A549 (cell line): ENCODE results near the gene TM4SF4. TPM values are rescaled to one million over a fixed set of nuclear protein-coding genes. Genes with fewer than 3 reads are reported as not detected.
A peak's percentile ranks its signal among the peaks of the same experiment; 100 is the strongest.

Source experiments
- ATAC-seq, 2 experiments: fragments of 200-7000 bp in 1 of 2; fragments of >200 bp in 1 of 2; cut with Nextera tagmentation in 1 of 2; cut with Tn5 transposase in 1 of 2; 3 replicates each; pipeline versions ENCODE4 v1.8.0 to v1.9.1; 2018 to 2020; ENCODE audit warnings: mild to moderate bottlenecking in 1 of 2, moderate library complexity in 1 of 2
- CTCF ChIA-PET: fragments of 300-600 bp; sonication (Branson Sonifier 250); formaldehyde crosslinking; extraction: SDS; loops from one replicate; lab custom pipeline; 2021; ENCODE audit warnings: antibody characterized with exemption, inconsistent platforms; lab: Yijun Ruan, JAX
- POLR2A ChIA-PET: fragments of 350-600 bp; formaldehyde crosslinking; extraction: SDS; loops from one replicate; lab custom pipeline; 2021; ENCODE audit warnings: antibody characterized with exemption, inconsistent platforms; lab: Yijun Ruan, JAX
- DNase-seq, 2 experiments: peaks; one replicate each; pipeline versions ENCODE4 v3.0.0 to v3.0.0-alpha.2; 2011 to 2016; ENCODE audit warnings: low read depth in 1 of 2, low spot score in 1 of 2
- FAIRE-seq: peaks from 2 replicates; lab custom pipeline; 2011; peaks lifted over from hg19 to GRCh38; lab: Jason Lieb, UNC
- H3K27ac ChIP-seq, 2 experiments: fragments of >200 bp; sonication (Bioruptor Twin); formaldehyde crosslinking; 3 replicates each; pipeline ENCODE4 v1.5.1; 2016 to 2017
- H3K4me1 ChIP-seq: fragments of >200 bp; sonication (Bioruptor Twin); formaldehyde crosslinking; 3 replicates; pipeline ENCODE4 v1.6.1; 2016
- H3K4me2 ChIP-seq: fragments of >200 bp; sonication (Bioruptor Twin); formaldehyde crosslinking; 3 replicates; pipeline ENCODE4 v1.6.1; 2016
- H3K4me3 ChIP-seq: fragments of >200 bp; sonication (Bioruptor Twin); formaldehyde crosslinking; 3 replicates; pipeline ENCODE4 v1.5.1; 2016
- H3K9me3 ChIP-seq: fragments of >200 bp; sonication (Bioruptor Twin); formaldehyde crosslinking; 3 replicates; pipeline ENCODE4 v1.6.1; 2016
- CHD2 ChIP-seq: fragments of 150-350 bp; IDR thresholded peaks from 2 replicates; pipeline ENCODE4 v1.6.1; 2014; ENCODE audit warnings: low read length; ENCODE audit not compliant: partially characterized antibody
- CHD4 ChIP-seq: fragments of 200-600 bp; sonication (generic); IDR thresholded peaks from 2 replicates; pipeline ENCODE4 v1.6.1; 2016; ENCODE audit warnings: antibody characterized with exemption, mild to moderate bottlenecking, borderline replicate concordance
- EHMT2 ChIP-seq: fragments of 200-600 bp; sonication (generic); IDR thresholded peaks from 2 replicates; pipeline ENCODE4 v1.6.1; 2016; ENCODE audit warnings: antibody characterized with exemption, low read depth, mild to moderate bottlenecking, moderate library complexity
- EP300 ChIP-seq, 2 experiments: fragments of >200 bp; sonication (Bioruptor Twin); formaldehyde crosslinking; IDR thresholded peaks; 2 replicates in 1 of 2; 3 replicates in 1 of 2; pipeline ENCODE4 v1.6.1; 2016 to 2017
- HDAC2 ChIP-seq: fragments of 200-600 bp; sonication (generic); IDR thresholded peaks from 2 replicates; pipeline ENCODE4 v1.6.1; 2016
- HEYL ChIP-seq: fragments of 250-450 bp; sonication (Bioruptor Pico); IDR thresholded peaks from 2 replicates; pipeline ENCODE4 v1.8.0; 2021; ENCODE audit warnings: mild to moderate bottlenecking, moderate library complexity
- HOXA7 ChIP-seq: fragments of 250-450 bp; sonication (Bioruptor Pico); IDR thresholded peaks from 2 replicates; pipeline ENCODE4 v1.5.0; 2020; ENCODE audit warnings: mild to moderate bottlenecking, moderate library complexity
- JUNB ChIP-seq: fragments of >200 bp; sonication (Bioruptor Twin); formaldehyde crosslinking; IDR thresholded peaks from 2 replicates; pipeline ENCODE4 v1.6.1; 2016
- KDM5A ChIP-seq: fragments of 200-600 bp; sonication (generic); IDR thresholded peaks from 2 replicates; pipeline ENCODE4 v1.6.1; 2016; ENCODE audit warnings: antibody characterized with exemption, mild to moderate bottlenecking
- MAFK ChIP-seq: fragments of 450-650 bp; IDR thresholded peaks from 2 replicates; pipeline ENCODE4 v1.6.1; 2014; ENCODE audit not compliant: partially characterized antibody
- MAZ ChIP-seq: fragments of 150-350 bp; IDR thresholded peaks from 2 replicates; pipeline ENCODE4 v1.6.1; 2014; ENCODE audit warnings: antibody characterized with exemption, low read depth, low read length, borderline replicate concordance
- MYC ChIP-seq: IDR thresholded peaks from 2 replicates; pipeline ENCODE4 v1.6.1; 2012; ENCODE audit warnings: mild to moderate bottlenecking, inconsistent platforms, low read length, improper control_type of control experiment, borderline replicate concordance
- NPAS2 ChIP-seq: fragments of 250-450 bp; sonication (Bioruptor Pico); IDR thresholded peaks from 2 replicates; pipeline ENCODE4 v1.8.0; 2022; ENCODE audit warnings: mild to moderate bottlenecking, moderate library complexity, borderline replicate concordance
- NR3C1 ChIP-seq: fragments of >200 bp; sonication (Bioruptor Twin); formaldehyde crosslinking; IDR thresholded peaks from 3 replicates; pipeline ENCODE4 v1.6.1; 2017
- PHF8 ChIP-seq: fragments of 200-600 bp; sonication (generic); IDR thresholded peaks from 2 replicates; pipeline ENCODE4 v1.6.1; 2016; ENCODE audit warnings: low read depth, mild to moderate bottlenecking, antibody characterized with exemption, moderate library complexity, borderline replicate concordance
- POLR2A ChIP-seq: IDR thresholded peaks from 2 replicates; pipeline ENCODE4 v1.6.1; 2012; ENCODE audit warnings: mild to moderate bottlenecking, low read length
- POLR2AphosphoS2 ChIP-seq: conservative IDR thresholded peaks from 2 replicates; pipeline ENCODE4 v1.6.1; 2012; ENCODE audit warnings: low read length, improper control_type of control experiment, inconsistent platforms
- RAD21 ChIP-seq, 2 experiments: fragments of >200 bp in 1 of 2; sonication (Bioruptor Twin) in 1 of 2; formaldehyde crosslinking in 1 of 2; IDR thresholded peaks in 1 of 2; conservative IDR thresholded peaks in 1 of 2; 2 replicates in 1 of 2; 3 replicates in 1 of 2; pipeline ENCODE4 v1.6.1; 2012 to 2018; ENCODE audit warnings: inconsistent platforms in 1 of 2
- RCOR1 ChIP-seq: fragments of 150-350 bp; IDR thresholded peaks from 2 replicates; pipeline ENCODE4 v1.6.1; 2014; ENCODE audit warnings: antibody characterized with exemption, low read length, low read depth
- RNF2 ChIP-seq: fragments of 200-600 bp; sonication (generic); IDR thresholded peaks from 2 replicates; pipeline ENCODE4 v1.6.1; 2016; ENCODE audit warnings: low read depth, mild to moderate bottlenecking, antibody characterized with exemption, moderate library complexity, borderline replicate concordance
- SREBF2 ChIP-seq: fragments of 450-650 bp; IDR thresholded peaks from 2 replicates; pipeline ENCODE4 v1.6.1; 2014; ENCODE audit warnings: mild to moderate bottlenecking, moderate library complexity
- ZFP36 ChIP-seq: fragments of 450-650 bp; IDR thresholded peaks from 2 replicates; pipeline ENCODE4 v1.6.1; 2014; ENCODE audit warnings: borderline replicate concordance; ENCODE audit not compliant: partially characterized antibody
- ZSCAN20 ChIP-seq: fragments of 250-450 bp; sonication (Bioruptor Pico); IDR thresholded peaks from 2 replicates; pipeline ENCODE4 v1.8.0; 2022; ENCODE audit warnings: mild to moderate bottlenecking, moderate library complexity
- WGBS: methylation state at CpG from one replicate; pipeline ENCODE4 v1.1.6; 2017; ENCODE audit errors: missing lambda C conversion rate; 5-methylcytosine and 5-hydroxymethylcytosine counted together
- polyA plus RNA-seq, 4 experiments: library from polyadenylated mRNA; depleted of rRNA in 3 of 4; stranded (reverse); fragments of >200 nt; fragmentation: RNase III in 1 of 4; extraction: RNeasy Plus Mini Kit Qiagen cat#74134 plus additional on column Dnase treatment in 1 of 4; gene quantifications; 2 replicates in 3 of 4; 3 replicates in 1 of 4; pipeline ENCODE4 v1.2.3, GENCODE V29; 2011 to 2017
- TF ChIP-seq, protein P1 (sequence below): fragments of 200-600 bp; sonication (generic); IDR thresholded peaks from 2 replicates; pipeline ENCODE4 v1.6.1; 2016; ENCODE audit warnings: antibody characterized with exemption, mild to moderate bottlenecking, moderate library complexity

TM4SF4 gene
- polyA plus RNA-seq, 2 of the 4 experiments (the other 2 are of a cell fraction) = 17.4 to 45.2 TPM

DNA sequence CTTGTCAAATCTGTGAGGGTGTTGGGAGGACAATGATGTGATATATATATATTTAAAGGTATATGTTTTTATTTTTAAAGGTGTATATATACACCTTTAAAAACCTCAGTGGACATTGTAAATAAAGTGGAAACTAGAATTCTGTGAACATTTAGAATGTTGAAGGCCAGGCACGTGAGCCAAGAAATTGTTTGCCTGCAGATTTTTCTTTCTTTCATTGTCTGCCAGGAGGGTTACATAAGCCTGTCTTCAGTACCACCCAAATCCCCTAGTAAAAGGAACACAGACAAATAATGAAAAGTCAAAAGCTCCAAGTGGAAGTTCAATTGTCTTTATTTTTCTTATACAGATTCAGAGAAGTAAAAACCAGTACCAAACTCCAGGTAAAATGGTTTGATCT lies 42.4 kb downstream of the TM4SF4 start:
- Histone ChIP-seq H3K4me3 (no peak overlapping the region), H3K4me1 (peaks cover 25% of the 10 kb centered on the region; the same call in 2 of the 3 replicates)
- no peak for TF ChIP-seq NPAS2 (CRISPR knock-in tag)
- no peak for TF ChIP-seq NR3C1
- TF ChIP-seq PHF8 = no peak
- TF ChIP-seq MAZ = no peak
- TF ChIP-seq HEYL (CRISPR knock-in tag) = no peak
- no peak for TF ChIP-seq RAD21 (conservative IDR thresholded peaks at IDR 0.05 in 1 of 2, IDR thresholded peaks at IDR 0.05 in 1 of 2)
- no peak for TF ChIP-seq ZSCAN20 (CRISPR knock-in tag)
- no peak for TF ChIP-seq MAFK
- TF ChIP-seq HOXA7 = no peak
- no peak for TF ChIP-seq JUNB
- TF ChIP-seq, all 56 proteins: peak for 0
- DNase-seq = no peak
- no peak for FAIRE-seq
- POLR2A ChIA-PET = no interaction called here
- H3K9me3 ChIP-seq = no peaks in the 10 kb centered on the region
- 77% methylated on average over 1 of the region's 1 CpG for WGBS
- ATAC-seq = no peak
- no peak overlapping the region for H3K27ac ChIP-seq
- CTCF ChIA-PET = interaction anchor here (0.7 to 1.7 kb wide), 2 partner anchors 14 to 255 kb away, joined by 4 to 6 read pairs; no protein-coding TSS in a partner anchor
- no peak overlapping the region for H3K4me2 ChIP-seq

DNA sequence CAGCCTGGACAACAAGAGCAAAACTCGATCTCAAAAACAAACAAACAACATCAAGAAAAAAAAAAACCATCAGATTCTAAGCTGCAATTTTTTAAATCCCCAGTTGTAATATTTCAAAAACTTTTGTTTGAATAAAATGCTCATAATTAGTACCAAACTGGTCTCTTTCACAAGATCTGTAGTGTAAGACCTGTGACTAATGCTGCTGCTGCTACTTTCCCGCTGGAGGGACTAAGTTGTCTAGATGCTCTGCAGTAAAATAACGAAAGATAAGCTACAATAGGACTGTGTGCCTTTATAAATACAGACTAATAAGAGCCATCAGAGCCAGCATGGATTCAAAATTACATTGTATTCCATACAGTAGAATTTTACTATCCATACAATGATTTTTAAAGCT lies 45.4 kb downstream of the TM4SF4 start:
- no peak overlapping the region for H3K4me2 ChIP-seq
- WGBS = 73% methylated on average over 3 of the region's 3 CpGs
- peaks cover 20% of the 10 kb centered on the region; the same call in 2 of the 3 replicates for H3K4me1 ChIP-seq
- no peak overlapping the region for H3K4me3 ChIP-seq
- DNase-seq (no peak), ATAC-seq (no peak), FAIRE-seq (no peak)
- no peak overlapping the region for H3K27ac ChIP-seq
- ChIA-PET POLR2A (no interaction called here), CTCF (interaction anchor here (0.7 to 4.7 kb wide), 12 partner anchors 8 to 398 kb away, joined by 3 to 24 read pairs (median 4); no protein-coding TSS in a partner anchor)
- H3K9me3 ChIP-seq = no peaks in the 10 kb centered on the region
- no peak for TF ChIP-seq EP300 (IDR thresholded peaks at IDR 0.05)
- no peak for TF ChIP-seq ZFP36
- TF ChIP-seq RAD21 (conservative IDR thresholded peaks at IDR 0.05 in 1 of 2, IDR thresholded peaks at IDR 0.05 in 1 of 2) = no peak
- TF ChIP-seq CHD4 = no peak
- no peak for TF ChIP-seq NR3C1
- no peak for TF ChIP-seq MYC
- no peak for TF ChIP-seq JUNB
- TF ChIP-seq KDM5A = no peak
- no peak for TF ChIP-seq POLR2AphosphoS2
- TF ChIP-seq EHMT2 = no peak
- TF ChIP-seq RNF2 = no peak
- no peak for TF ChIP-seq CHD2
- TF ChIP-seq HDAC2 = no peak
- TF ChIP-seq SREBF2 = no peak

DNA sequence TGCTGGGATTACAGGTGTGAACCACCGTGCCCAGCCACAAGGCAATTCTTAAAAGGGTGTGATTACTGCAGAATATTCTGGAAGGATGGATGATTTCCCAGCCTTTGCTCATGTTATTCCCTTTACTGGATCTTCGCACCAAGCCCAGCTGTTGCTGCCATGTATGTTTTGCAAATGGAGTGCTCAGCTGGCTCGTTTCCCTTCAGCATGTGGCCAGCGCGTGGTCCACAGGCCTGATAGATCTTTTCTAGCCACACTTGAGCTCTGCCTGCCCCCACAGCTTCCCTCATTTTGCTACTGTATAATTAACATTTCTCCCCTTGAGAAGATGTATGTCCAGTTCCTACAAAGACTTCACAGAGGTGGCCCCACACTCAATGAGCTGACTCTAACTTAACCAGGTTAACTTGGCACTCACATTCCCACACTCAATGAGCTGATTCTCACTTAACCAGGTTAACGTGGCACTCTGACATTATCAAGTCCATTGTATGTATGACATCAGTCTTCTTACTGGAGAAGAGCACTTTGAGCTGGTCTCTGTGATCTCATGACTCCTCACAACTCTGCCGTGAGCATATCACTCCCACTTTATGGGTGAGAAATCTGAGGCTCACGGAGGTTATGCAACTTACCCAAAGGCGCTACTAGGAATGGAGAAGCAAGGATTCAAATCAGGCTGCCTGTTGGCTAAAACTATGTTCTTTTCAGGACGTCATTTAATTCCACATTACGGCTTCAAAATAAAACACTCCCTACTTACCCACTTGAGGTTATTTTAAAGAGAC lies 49.2 kb downstream of the TM4SF4 start:
- ChIA-PET POLR2A (no interaction called here), CTCF (interaction anchor here (0.6 to 2.2 kb wide), 7 partner anchors 10 to 593 kb away, joined by 3 to 11 read pairs (median 3); no protein-coding TSS in a partner anchor)
- Histone ChIP-seq H3K27ac (peak overlapping the region in 1 of 2 experiments; percentile 2; a peak in 1 of 6 replicates), H3K4me2 (no peak overlapping the region), H3K4me1 (peaks cover 38% of the 10 kb centered on the region), H3K4me3 (no peak overlapping the region), H3K9me3 (no peaks in the 10 kb centered on the region)
- TF ChIP-seq, protein P1, sequence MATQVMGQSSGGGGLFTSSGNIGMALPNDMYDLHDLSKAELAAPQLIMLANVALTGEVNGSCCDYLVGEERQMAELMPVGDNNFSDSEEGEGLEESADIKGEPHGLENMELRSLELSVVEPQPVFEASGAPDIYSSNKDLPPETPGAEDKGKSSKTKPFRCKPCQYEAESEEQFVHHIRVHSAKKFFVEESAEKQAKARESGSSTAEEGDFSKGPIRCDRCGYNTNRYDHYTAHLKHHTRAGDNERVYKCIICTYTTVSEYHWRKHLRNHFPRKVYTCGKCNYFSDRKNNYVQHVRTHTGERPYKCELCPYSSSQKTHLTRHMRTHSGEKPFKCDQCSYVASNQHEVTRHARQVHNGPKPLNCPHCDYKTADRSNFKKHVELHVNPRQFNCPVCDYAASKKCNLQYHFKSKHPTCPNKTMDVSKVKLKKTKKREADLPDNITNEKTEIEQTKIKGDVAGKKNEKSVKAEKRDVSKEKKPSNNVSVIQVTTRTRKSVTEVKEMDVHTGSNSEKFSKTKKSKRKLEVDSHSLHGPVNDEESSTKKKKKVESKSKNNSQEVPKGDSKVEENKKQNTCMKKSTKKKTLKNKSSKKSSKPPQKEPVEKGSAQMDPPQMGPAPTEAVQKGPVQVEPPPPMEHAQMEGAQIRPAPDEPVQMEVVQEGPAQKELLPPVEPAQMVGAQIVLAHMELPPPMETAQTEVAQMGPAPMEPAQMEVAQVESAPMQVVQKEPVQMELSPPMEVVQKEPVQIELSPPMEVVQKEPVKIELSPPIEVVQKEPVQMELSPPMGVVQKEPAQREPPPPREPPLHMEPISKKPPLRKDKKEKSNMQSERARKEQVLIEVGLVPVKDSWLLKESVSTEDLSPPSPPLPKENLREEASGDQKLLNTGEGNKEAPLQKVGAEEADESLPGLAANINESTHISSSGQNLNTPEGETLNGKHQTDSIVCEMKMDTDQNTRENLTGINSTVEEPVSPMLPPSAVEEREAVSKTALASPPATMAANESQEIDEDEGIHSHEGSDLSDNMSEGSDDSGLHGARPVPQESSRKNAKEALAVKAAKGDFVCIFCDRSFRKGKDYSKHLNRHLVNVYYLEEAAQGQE = no peak
- TF ChIP-seq RCOR1 = no peak
- TF ChIP-seq POLR2A = no peak
- 92% methylated on average over 11 of the region's 11 CpGs for WGBS
- DNase-seq = no peak
- no peak for ATAC-seq
- no peak for FAIRE-seq
